GM21786 (cell line): ENCODE measurements around the gene BTBD2.

Experiments
- ATAC-seq: cut with Tn5 transposase; IDR thresholded peaks from one replicate; pipeline ENCODE4 v1.9.1; 2021; ENCODE audit not compliant: unreplicated experiment

The BTBD2 gene

DNA sequence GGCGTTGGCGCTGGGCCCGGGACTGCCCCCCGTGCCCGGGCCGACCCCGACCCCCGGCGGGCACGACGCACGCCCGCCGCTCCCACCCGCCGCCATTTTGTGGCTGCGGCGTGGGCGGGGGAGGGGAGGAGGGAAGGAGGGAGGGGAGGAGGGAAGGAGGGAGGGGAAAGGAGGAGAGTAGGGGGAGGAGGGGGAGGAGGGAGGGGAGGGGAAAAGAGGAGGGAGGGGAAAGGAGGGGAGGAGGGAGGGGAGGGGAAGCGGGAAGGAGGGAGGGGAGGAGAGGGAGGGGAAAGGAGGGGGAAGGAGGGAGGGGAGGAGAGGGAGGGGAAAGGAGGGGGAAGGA, at the start of gene BTBD2:
TSS of gene BTBD2 (minus strand) at position 107 of the 343 bp plus-strand sequence. CDS start at position 96, 11 bp downstream.
- no peak for ATAC-seq

DNA sequence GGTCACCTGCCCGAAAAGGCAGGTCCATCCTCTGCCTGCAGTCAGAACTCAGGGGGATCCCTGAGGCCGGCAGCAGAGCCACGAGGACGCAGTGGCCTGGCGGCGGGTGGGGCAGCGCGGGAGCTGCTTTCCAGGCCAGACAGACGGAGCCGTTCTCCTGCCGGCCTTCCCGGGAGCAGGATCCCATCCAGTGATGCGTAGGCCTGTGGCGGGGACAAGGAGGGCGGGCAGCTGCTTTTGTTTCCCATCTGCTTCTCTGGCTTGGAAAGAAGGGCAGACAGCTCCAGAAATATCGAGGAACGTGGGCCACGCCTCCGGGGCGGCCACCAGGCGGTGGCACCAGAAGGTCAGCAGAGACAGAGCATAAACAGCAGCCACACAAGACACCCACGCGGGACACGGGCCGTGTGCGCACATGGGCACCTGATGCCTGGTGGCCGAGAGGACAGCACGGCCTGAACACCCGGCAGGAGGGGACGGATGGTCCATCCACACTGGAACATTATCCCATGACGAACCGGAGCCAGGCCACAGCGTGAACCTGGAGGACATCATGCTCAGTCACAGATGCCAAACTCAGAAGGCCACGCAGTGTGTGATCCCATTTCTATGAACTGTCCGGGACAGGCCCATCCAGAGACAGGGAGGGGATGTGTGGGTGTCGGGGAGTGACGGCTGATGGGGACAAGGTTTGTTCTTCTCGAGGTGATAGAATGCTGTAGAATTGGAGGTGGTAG, 49.4 kb upstream of the BTBD2 start:
- no peak for ATAC-seq

DNA sequence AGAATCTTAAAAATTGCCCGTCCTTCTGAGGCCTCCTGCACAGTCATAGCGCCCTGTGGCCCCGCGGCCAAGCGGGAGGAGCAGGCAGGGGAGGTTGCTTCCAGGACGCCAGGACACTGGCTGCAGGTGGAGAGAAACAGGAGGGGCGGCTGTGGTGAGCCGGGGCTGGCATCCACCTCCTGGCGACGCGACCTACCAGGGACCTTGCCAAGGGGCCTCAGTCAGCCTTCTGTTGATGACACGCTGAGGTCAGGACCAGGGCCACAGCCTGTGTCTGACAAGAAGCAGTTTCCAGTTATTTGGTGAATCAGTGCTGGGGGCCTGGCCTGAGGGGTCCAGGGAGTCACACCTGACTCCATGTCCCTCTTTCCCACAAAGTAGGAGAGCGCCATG, 48.9 kb upstream of the BTBD2 start:
- no peak for ATAC-seq

DNA sequence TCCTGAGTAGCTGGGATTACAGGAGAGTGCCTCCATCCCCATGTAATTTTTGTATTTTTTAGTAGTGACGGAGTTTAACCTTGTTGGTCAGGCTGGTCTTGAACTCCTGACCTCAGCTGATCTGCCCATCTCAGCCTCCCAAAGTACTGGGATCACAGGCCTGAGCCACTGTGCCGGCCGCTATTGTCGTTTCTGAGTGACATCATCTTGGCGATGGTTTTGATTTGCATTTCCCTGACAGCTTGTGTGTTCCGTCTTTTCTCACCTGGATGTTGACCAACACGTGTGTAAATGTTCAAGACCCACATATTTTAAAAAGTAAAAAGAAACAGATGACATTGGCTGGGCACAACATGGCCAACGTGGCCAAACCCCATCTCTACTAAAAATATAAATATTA, 48.3 kb upstream of the BTBD2 start:
- no peak for ATAC-seq

DNA sequence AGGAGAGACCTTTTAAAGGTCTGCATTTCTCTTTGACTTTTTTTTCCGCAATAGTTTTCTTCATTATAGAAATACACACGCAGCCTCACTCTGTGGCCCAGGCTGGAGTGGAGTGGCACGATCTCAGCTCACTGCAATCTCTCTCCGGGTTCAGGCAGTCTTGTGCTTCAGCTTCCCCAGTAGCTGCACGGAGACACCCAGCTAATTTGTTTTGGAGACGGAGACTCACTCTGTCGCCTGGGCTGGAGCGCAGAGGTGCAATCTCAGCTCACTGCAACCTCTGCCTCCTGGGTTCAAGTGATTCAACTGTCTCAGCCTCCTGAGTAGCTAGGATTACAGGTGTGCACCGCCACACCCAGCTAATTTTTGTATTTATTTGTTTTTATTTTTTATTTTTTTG, 47.3 kb upstream of the BTBD2 start:
- no peak for ATAC-seq

DNA sequence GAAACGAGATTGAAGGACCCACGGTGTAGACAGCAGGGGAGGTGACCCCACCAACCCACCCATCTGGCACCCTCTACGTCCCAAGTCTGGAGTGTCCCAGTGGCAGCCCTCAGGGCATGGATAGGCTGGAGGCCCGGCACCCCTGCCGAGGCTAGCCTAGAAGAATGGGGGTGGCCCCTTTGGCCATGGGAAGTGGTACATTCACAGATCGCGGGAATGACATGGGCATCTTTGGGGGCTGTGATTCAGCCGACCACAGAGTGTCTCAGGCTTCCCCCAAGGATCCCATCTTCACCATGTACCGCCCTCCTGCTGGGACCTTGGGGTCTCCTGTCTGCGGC, 46.8 kb upstream of the BTBD2 start:
- no peak for ATAC-seq

DNA sequence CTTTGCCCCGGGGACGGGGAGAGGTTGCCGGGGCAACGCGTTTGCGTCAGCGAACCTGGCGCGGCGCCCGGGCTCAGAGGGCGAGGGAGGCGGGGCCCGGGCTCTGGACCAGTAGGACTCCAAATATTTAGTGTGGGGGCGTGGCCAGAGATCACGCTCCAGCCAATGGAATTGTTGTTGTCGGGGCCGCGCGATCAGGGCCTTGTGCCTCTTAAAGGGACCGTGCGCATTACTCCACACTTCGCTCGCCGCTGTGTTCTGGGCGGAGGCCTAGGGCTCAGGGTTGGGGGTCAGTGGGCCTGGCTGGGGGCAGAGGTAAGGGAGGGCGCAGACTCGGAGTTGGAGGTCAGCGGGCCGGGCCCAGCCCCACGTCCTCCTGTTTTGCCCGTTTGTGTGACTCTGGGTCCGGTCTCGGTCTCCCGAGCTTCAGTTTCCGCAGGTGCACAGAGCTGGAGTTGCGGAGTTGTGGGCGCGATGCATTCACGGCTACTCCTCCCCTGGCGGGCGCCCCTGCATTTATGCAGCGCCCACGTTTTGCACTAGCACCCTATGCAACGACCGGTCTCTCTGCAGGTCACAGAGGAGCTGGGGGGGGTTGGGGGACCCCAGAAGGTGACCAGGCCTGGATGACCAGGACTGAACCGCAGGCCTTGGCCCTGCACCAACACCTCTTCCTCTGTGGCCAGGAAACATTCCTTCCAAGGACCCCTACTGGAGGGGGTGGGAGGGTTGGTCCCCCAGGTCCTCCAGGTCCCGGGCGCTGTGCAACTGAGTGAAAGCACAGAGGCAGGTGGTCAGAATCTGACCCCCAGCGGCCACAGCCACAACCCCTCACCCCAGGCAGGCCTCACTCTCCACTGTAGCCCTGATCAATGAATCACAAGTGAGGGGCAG, 46.2 kb upstream of the BTBD2 start:
- peak; percentile 72 for ATAC-seq

DNA sequence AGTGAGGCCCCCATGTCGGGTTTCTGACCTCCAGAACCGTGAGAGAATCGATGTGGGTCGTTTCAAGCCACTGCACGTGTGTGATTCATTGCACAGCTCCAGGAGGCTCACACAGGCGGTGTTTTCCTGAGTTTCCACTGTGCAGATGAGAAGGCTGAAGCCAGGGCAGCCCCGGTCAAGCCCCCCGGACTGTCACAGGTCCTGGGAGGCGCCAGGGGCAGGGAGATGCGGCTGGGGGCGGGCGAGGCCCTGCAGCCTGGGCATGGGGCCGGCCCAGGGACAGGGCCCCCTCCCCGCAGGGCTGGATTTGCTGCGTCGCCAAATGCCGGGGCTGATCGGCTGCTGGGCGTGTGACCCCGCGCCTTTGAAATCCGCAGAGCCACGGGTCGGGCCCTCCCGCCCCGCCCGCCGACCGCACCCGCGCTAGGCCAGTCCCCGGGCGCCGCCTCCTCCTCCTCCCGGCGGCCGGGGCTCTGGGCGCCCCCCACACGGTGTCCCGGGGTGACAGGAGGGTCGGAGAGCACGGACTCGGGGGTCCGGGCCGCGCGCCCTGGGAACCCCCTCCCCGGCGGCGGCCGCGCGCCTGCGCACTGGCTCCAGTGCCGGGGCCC, 45.5 kb upstream of the BTBD2 start:
- peak; percentile 23 for ATAC-seq

DNA sequence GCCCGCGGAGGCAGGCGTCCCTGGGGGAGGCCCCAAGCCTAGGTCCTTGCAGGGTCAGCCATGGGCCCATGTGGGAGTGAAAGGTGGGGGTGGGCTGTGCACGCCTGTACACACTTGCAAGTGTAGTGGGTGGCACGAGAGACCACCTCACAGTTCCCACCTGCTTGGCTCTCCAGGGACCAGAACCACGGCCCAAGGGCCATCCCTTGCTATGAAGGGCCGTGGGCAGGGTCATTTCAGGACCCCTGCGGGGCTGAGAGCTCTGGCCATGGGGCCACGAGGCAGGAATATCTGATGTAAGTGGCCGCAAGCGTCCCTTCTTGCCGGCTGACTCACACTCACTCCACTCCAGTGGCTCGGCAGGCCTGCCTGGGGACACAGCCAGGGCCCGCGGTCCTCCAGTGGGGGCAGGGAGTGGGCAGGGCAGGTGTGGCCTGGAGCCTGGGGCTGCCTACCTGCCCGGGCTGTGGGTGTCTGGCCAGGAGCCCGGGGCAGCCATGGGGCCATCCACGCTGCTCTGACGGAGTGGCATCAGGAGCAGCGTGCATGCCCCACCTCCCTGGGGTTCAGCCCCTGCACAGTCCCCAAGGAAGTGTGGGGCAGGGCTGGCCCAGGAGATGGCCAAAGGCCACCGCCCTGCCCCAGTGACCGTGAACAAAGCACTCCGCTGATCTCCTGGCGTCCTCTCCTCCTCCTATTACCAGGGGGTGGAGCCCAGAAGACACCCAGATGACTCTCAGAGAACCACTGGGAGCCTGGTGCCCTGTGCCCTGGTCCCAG, 44.1 kb upstream of the BTBD2 start:
- no peak for ATAC-seq

DNA sequence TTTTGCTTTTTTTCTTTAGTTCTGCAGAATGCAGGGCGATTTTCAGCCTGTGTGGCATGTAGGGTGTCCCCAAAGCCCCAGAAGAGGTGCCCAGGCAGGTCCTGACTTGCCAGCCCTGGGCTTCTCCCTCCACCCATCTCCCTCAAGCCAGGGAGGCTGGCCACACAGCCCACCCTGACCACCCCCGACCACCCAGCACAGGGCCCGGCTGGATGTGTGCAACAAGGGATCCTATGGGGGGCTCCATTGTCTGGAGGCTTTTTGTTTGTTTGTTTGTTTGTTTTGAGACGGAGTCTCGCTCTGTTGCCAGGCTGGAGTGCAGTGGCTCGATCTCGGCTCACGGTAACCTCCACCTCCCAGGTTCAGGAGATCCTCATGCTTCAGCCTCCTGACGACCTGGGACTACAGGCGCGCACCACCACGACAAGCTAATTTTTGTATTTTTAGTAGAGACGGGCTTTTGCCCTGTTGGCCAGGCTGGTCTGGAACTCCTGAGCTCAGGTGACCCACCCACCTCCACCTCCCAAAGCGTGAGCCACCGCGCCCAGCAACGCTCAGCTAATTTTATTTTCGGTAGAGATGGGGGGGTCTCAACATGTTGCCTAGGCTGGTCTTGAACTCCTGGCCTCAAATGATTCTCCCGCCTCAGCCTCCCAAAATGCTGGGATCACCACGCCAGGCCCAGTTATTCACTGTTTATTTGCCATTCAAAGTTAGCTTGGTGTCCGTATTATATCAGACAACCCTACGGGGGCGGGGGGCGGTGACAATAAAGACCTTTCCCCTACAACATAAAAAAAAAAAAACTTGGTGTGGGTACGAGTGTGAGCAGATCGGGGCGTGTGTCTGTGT, 43.3 kb upstream of the BTBD2 start:
- ATAC-seq, result no peak

DNA sequence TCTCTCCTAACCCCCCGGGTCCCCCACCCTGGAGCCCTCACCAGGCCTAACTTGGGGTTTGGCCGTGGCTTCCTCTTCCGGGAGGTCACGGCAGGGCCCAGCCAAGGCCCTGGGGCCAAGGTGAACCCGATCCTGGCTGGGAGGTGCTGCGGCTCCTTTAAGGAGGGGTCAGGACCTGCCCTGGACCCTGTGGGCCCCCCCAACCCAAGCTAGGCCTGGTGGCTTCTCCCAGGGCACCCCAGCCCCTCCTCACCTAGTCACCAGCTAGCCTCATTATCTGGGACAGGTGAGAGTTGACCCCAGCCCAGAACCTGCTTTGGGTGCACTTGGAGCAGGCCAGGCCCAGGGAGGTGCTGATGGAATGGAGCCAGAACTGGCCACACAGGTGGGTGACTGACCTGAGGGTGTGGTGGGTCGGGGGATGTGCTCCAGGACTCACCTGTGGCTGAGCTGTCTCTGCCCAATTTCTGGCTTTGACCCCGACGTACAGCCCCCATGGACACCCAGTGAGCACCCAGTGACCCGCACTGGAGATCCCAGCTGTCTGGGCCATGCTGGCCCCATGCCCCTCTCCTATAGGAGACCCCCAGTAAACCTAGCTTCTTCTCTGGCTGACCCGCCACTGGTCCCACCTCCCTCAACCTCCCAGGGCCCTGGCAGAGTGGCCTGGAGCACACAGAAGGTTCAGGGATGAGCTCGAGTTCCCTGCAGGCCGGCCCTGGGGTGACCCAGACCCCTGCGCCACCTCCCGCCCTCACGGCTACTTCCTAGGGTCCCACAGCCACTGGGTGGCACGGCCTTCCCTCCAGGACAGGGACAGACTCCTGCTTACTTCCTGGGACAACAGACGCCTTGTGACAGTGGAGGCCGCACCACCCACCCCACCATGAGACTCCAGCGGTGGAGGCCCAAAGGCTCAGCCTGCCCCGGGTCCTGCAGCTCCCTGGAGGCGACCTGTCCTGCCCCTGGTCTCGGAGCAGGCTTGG, 42.3 kb upstream of the BTBD2 start:
- ATAC-seq, result no peak

DNA sequence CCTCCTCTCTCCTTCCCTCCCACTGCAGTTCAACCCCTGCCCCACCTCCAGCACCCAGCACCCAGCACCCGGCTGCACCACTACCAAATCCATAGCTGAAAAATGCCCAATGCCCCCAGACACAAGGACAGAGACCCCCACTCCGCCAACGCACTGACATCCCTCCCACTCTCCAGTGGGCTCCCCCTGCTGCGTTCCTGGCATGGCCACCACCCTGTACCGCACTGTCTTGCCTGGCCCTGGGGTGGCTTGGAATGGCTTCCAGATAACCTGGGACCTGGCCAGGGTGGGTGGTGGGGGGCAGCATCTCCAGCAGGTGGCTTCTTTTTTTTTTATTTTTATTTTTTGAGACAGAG, 41.3 kb upstream of the BTBD2 start:
- ATAC-seq, result no peak

DNA sequence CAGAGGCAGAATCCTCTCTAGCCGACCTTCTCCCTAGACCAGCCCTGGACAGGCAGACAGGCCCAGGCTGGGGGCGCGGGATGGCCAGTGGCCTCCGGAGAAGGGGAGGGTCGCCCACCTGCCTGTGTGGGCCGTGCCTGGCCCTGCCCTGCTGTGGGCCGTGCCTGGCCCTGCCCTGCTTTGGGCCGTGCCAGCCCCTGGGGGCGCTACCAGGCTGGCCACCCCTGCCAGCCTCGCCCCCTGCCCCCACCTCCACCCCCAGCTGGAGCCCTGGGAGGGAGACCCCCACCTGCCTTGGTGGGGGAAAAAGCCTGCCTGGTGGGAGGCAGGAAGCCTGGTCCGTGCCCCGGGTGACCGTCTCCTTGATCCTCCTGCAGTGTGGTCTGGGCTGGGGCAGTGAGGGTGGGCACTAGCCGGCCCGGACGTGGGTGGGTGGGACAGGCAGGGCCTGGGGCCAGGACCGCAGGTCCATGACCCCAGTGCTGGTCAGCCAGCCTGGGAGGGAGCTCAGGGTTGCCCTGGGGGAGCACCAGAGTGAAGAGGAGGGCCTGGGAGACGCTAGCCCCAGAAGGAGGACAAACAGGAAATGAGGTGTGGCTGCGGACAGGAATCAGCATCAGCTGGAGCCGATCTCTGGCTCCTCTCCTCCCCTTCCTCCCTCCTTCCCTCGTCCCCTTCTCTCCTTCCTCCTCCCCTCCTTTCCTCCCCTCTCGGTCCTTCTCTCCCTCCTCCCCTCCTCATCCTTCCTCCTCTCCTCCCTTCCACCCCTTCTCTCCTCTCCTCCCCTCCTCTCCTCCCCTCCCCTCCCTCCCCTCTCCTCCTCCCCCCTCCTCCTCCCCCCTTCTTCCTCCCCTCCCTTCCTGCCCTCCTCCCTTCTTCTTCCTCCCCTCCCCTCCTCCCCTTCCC, 40.7 kb upstream of the BTBD2 start:
- no peak for ATAC-seq

DNA sequence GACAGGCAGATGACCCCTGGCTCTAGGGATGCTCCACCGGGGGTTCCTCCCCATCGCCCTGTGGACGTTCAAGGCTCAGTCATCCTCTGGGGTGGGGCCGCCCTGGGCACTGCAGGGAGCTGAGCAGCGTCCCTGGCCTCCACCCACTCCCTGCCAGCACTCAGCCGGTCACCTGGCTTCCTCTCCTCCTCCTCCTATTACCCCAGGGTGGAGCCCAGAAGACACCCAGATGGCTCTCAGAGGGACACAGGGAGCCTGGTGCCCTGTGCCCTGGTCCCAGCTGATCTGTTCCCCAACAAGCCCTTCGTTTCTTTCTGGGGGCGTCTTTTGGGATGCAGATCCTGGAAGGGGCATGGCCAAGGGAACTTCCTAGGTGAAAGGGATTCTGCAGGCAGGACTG, 39.2 kb upstream of the BTBD2 start:
- no peak for ATAC-seq

DNA sequence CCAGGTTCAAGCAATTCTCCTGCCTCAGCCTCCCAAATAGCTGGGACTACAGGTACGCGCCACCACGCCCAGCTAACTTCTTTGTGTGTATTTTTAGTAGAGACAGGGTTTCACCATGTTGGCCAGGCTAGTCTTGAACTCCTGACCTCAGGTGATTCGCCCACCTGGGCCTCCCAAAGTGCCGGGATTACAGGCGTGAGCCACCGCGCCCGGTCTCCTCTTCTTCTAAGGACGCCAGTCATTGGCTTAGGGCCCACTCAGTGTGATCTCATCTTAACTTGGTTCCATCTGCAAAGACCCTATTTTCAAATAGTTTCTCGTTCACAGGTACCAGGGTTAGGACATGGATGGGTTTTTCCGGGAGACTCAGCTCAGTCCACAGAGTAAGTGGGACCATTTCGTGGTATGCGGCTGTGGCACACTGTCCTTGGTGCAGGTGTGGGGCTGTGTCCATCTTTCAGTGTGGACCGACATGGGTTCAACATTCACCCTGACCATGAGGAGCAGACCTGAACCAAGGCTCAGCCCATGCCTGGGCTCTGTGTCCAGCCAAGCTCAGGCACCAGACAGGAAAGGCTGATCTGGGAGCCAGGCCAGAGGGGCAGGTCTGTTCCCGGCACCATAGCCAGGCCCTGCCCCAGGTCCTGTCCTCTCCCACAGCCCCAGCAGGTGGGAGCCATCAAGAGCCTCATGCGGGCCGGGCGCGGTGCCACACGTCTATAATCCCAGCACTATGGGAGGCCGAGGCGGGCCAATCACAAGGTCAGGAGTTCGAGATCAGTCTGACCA, 38.3 kb upstream of the BTBD2 start:
- ATAC-seq, result no peak

DNA sequence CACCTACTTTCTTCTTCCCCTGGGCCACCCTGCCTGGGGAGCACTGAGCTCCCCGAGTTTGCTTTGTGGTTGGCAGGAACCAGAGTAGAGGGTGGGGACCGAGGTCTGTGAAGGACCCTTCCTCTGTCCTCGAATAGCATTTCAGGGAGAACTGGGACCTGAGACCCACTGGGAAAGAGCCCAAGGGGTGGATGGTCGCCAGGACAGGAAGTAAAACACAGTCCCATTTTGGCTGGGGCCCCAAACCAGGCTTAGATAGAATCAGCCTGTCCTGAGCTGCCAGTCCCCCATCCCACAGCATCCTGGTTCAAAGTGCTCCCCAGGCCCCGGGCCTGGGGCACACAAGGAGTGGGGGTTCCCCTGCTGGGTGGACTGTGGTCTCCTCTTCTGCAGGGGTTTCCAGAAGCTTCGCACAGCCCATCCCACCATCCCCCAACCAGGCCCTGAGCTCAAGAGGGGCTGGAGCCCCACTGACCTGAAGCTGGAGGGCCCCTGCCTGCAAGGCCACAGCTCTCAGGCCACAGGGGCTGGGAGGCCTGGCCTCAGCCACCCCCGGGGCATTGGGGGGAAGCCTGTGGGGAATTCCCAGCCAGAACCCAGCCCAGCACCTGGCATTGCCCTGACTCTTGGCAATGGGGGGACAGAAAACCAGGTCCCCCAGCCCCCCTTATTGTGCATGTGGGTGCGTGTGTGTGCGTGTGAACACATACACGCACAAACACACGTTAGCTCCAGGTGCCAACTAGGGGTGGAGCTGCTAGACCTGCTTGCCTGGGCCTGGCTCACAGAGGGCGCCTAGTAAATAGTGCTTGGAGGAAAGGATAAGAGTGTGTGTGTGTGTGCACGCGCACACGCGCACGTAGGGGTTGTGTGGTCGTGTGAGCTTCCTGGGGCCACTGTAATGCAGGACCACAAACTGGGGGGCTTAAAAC, 36.5 kb upstream of the BTBD2 start:
- ATAC-seq, result no peak
